Heart left ventricle (tissue), 13 donors: ENCODE results near the gene PDE9A.
"Not testable (repeated sequence)": the region's sequence is repeated elsewhere in the genome, so short reads cannot be mapped to it uniquely, and the experiment has no call there.

Source experiments
- POLR2A ChIP-seq, 2 donors: fragments of 450-650 bp; IDR thresholded peaks; one replicate each; pipeline ENCODE4 v1.6.1; 2017; ENCODE audit warnings: antibody characterized with exemption in 2 of 2, mild to moderate bottlenecking in 2 of 2, moderate library complexity in 2 of 2
- TF ChIP-seq, protein P1 (sequence below), 12 donors: fragments of 200-600 bp; sonication (generic) in 4 of 12; IDR thresholded peaks; one replicate each; pipeline versions ENCODE4 v1.5.0 to v1.8.0; 2018 to 2022; ENCODE audit warnings: antibody characterized with exemption in 12 of 12, mild to moderate bottlenecking in 5 of 12
- donor health status: ischemic (EF 13 %, LVEDD 7.1; RV severe dilation, severe dysfunction).
- donor health status: DM: no; HTN: yes; CAD: no.
- donor health status: DM: no; HTN: no; CAD: no.
- donor health status: ischemic (EF 25% LVEDD 6.9; RV normal size, moderate dysfunction).
- donor health status: ischemic (EF 25% LVEDD 5.7; RV mildly dilated, moderate dysfunction).
- donor health status: ischemic (EF 35%, LVEDD 5.7; RV mildly dilated, moderate dysfunction).
- donor health status: nonischemic (EF 11% LVEDD 7.7; RV severe dilation, severe dysfunction).
- donor health status: DM: yes; HTN: yes; CAD: no.
- donor health status: PGD.
- donor health status: ischemic (EF 29% LVEDD 5.4; RV normal size, mild dysfunction).
- donor health status: nonischemic (EF 23%, LVEDD 6.1; RV moderate dilation, normal function).

DNA sequence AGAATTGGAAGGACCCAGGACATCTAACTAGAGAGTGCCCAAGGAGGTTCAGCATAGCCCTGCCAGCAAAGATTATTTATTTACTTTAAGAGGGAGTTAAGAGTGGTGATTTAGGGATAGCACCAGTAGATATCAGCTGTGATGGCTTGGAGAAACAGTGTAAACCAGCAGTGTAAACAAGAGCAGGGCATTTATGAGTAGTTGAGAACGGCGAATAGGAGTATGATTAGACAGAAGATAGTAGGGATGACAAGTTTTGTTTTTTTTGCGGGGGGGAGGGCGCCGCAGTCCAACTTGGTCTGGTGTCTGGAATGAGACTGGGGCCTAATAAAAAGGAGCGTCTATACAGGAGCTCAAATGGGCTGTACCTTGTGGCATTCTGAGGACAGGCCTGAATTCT, 148.2 kb downstream of the PDE9A start:
- TF ChIP-seq, protein P1, sequence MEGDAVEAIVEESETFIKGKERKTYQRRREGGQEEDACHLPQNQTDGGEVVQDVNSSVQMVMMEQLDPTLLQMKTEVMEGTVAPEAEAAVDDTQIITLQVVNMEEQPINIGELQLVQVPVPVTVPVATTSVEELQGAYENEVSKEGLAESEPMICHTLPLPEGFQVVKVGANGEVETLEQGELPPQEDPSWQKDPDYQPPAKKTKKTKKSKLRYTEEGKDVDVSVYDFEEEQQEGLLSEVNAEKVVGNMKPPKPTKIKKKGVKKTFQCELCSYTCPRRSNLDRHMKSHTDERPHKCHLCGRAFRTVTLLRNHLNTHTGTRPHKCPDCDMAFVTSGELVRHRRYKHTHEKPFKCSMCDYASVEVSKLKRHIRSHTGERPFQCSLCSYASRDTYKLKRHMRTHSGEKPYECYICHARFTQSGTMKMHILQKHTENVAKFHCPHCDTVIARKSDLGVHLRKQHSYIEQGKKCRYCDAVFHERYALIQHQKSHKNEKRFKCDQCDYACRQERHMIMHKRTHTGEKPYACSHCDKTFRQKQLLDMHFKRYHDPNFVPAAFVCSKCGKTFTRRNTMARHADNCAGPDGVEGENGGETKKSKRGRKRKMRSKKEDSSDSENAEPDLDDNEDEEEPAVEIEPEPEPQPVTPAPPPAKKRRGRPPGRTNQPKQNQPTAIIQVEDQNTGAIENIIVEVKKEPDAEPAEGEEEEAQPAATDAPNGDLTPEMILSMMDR (IDR thresholded peaks at IDR 0.05), result not testable (repeated sequence)
- TF ChIP-seq POLR2A (IDR thresholded peaks at IDR 0.05), result not testable (repeated sequence)
